K562 (cell line): ENCODE measurements around the gene HEY2. TPM values are rescaled to one million over a fixed set of nuclear protein-coding genes. Genes with fewer than 3 reads are reported as not detected.

Experiments used
- AFF1 ChIP-seq, 2 experiments: fragments of 450-650 bp; IDR thresholded peaks; 2 replicates each; pipeline ENCODE4 v1.6.1; 2018; ENCODE audit warnings: mild to moderate bottlenecking in 2 of 2, low read depth in 1 of 2; ENCODE audit not compliant: partially characterized antibody in 2 of 2
- ATF3 ChIP-seq, 2 experiments: fragments of 450-650 bp in 1 of 2; sonication (generic) in 1 of 2; formaldehyde crosslinking in 1 of 2; IDR thresholded peaks in 1 of 2; conservative IDR thresholded peaks in 1 of 2; 2 replicates each; pipeline versions ENCODE4 v1.6.1 to v1.8.1; 2016 to 2023; ENCODE audit warnings: mild to moderate bottlenecking in 2 of 2, moderate library complexity in 2 of 2, inconsistent platforms in 1 of 2, missing genetic modification reagents in 1 of 2
- ATF4 ChIP-seq: fragments of 450-650 bp; formaldehyde crosslinking; IDR thresholded peaks from 2 replicates; pipeline ENCODE4 v1.4.0; 2022; ENCODE audit warnings: mild to moderate bottlenecking, moderate library complexity
- CHD2 ChIP-seq: IDR thresholded peaks from 2 replicates; pipeline ENCODE4 v1.6.1; 2011; ENCODE audit warnings: low read depth, low read length
- ETV1 ChIP-seq: fragments of 450-650 bp; conservative IDR thresholded peaks from 2 replicates; pipeline ENCODE4 v1.6.1; 2016; ENCODE audit warnings: missing genetic modification characterization, control low read depth, low read depth, missing compliant biosample characterization
- FIP1L1 ChIP-seq: fragments of 200-400 bp; formaldehyde crosslinking; IDR thresholded peaks from 2 replicates; pipeline ENCODE4 v1.6.1; 2018; ENCODE audit warnings: mild to moderate bottlenecking, low read depth, low read length; ENCODE audit not compliant: poor library complexity, severe bottlenecking
- GTF3C2 ChIP-seq: IDR thresholded peaks from 3 replicates; pipeline ENCODE4 v1.6.1; 2011; ENCODE audit warnings: borderline replicate concordance, mild to moderate bottlenecking, moderate library complexity; ENCODE audit not compliant: insufficient read length; ENCODE audit errors: extremely low read depth
- MTA3 ChIP-seq: fragments of 450-650 bp; formaldehyde crosslinking; IDR thresholded peaks from 2 replicates; pipeline ENCODE4 v1.6.1; 2017; ENCODE audit warnings: mild to moderate bottlenecking, borderline replicate concordance
- PCBP2 ChIP-seq: fragments of 200-400 bp; formaldehyde crosslinking; IDR thresholded peaks from 2 replicates; pipeline ENCODE4 v1.6.1; 2018; ENCODE audit warnings: low read length, low read depth, mild to moderate bottlenecking, moderate library complexity; ENCODE audit not compliant: poor library complexity, severe bottlenecking
- PHF21A ChIP-seq: fragments of 450-650 bp; IDR thresholded peaks from 2 replicates; pipeline ENCODE4 v1.6.1; 2017; ENCODE audit warnings: low read depth, borderline replicate concordance
- PHTF2 ChIP-seq: fragments of 250-450 bp; sonication (Bioruptor Pico); IDR thresholded peaks from 2 replicates; pipeline ENCODE4 v1.5.0; 2021; ENCODE audit warnings: mild to moderate bottlenecking
- RBM34 ChIP-seq: fragments of 200-400 bp; formaldehyde crosslinking; IDR thresholded peaks from 2 replicates; pipeline ENCODE4 v1.6.1; 2018; ENCODE audit warnings: low read length, borderline replicate concordance; ENCODE audit not compliant: insufficient read depth
- SAFB2 ChIP-seq: fragments of 200-400 bp; formaldehyde crosslinking; IDR thresholded peaks from 2 replicates; pipeline ENCODE4 v1.6.1; 2018; ENCODE audit warnings: borderline replicate concordance, low read length, low read depth, moderate library complexity; ENCODE audit not compliant: severe bottlenecking
- U2AF2 ChIP-seq: fragments of 200-400 bp; formaldehyde crosslinking; optimal IDR thresholded peaks from 2 replicates; pipeline ENCODE3; 2017; ENCODE audit warnings: low read depth, mild to moderate bottlenecking, low read length
- ZC3H11A ChIP-seq: IDR thresholded peaks from 2 replicates; pipeline ENCODE4 v1.6.1; 2012; ENCODE audit warnings: low read depth, low read length, improper control_type of control experiment
- ZNF140 ChIP-seq: fragments of 250-450 bp; sonication (Bioruptor Pico); IDR thresholded peaks from 2 replicates; pipeline ENCODE4 v1.8.0; 2021; ENCODE audit warnings: moderate library complexity, mild to moderate bottlenecking, inconsistent platforms
- ZNF212 ChIP-seq: fragments of 450-650 bp; formaldehyde crosslinking; IDR thresholded peaks from 2 replicates; pipeline ENCODE4 v1.4.0; 2020; ENCODE audit warnings: mild to moderate bottlenecking
- polyA plus RNA-seq, 8 experiments: library from polyadenylated mRNA; depleted of rRNA in 4 of 8; stranded (reverse) in 5 of 8; unstranded in 3 of 8; fragments of >200 nt; fragmentation: Nextera tagmentation in 2 of 8; fragmentation: Illumina TruSeq in 1 of 8; extraction: Ambion mirVana in 2 of 8; extraction: Trizol in 1 of 8; gene quantifications; 2 replicates each; pipeline versions ENCODE4 v1.2.1 to v1.2.3, GENCODE V29; 2011 to 2014; ENCODE audit warnings: inconsistent platforms in 1 of 8, missing spikeins in 1 of 8
- total RNA-seq, 7 experiments: library from RNA; depleted of rRNA in 6 of 7; stranded (reverse); fragments of >200 nt in 6 of 7; fragmentation: Illumina TruSeq in 2 of 7; extraction: Trizol in 2 of 7; gene quantifications; 2 replicates each; pipeline versions ENCODE4 v1.2.1 to v1.2.3, GENCODE V29; 2011 to 2021; ENCODE audit warnings: low replicate concordance in 1 of 7

Gene HEY2
- total and polyA plus RNA-seq, 9 of the 15 experiments (the other 6 are each of a cell fraction or from before 2014, with no cell fraction given): 0.03 to 0.07 (median 0.06) TPM; not detected in 5

- TF ChIP-seq GTF3C2 (no peak), MTA3 (no peak), ZNF140 (CRISPR knock-in tag) (no peak), ATF4 (CRISPR knock-in tag) (peak; percentile 65), PHF21A (0 out of 2 replicates have a peak, but pooled peaks have one; percentile 21), AFF1 (IDR thresholded peaks at IDR 0.05; ENCODE audit: low read depth in 1 of 2, partially characterized antibody in 2 of 2) (peak; percentile 15 to 69), RBM34 (no peak), ZC3H11A (no peak), FIP1L1 (no peak), PHTF2 (CRISPR knock-in tag) (peak; percentile 30; the same call in 1 of the 2 replicates), SAFB2 (no peak), ETV1 (0 out of 2 replicates have a peak, but pooled peaks have one; percentile 17), CHD2 (no peak), U2AF2 (no peak), PCBP2 (no peak), ZNF212 (CRISPR knock-in tag) (no peak), ATF3 (IDR thresholded peaks at IDR 0.05) (peak; percentile 38; the same call in 1 of the 2 replicates), ATF3 (CRISPR knock-in tag; conservative IDR thresholded peaks at IDR 0.05) (no peak)
Measured at GRCh38 chr6:125789576-125790357, 40.3 kb downstream of the HEY2 start (continued).
